Measurements from ENCODE around the gene RFC4. TPM values are rescaled to one million over a fixed set of nuclear protein-coding genes. Genes with fewer than 3 reads are reported as not detected.

Gene RFC4
- total and polyA plus RNA-seq, 9 of the 15 experiments (the other 6 are each of a cell fraction or from before 2014, with no cell fraction given): 105 to 227 (median 180) TPM

DNA sequence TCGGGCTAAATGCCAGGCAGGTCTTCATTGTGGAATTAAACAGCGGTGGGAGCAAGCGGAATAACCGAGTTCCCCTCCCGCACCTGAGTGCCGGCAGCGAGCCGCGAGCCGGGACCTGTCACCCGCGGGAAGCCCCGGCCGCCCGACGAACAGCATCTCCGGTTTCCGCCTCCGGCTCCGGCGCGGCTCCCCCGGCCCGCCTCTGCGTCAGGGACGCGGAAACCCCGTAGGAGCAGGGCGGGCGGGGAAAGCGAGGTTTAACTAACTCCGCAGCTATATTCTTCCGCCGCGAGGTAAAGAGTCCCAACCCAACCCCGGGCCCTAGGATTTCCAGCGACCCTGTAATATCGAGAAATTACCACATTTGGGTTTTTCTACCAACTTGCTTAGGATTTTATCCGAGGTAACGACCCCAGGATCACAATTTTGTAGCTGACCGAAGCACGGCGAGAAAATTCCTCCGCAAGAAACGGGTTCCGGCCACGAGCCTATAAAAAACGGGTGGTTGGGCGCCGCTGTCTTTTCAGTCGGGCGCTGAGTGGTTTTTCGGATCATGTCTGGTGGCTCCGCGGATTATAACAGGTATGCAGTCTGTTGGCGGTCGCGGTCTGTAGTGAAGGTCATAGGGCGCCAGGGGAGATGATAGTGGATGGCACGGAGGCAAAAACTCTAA lies 23.1 kb downstream of the RFC4 start, which contains the start of gene EIF4A2 (continued):
- TF ChIP-seq CLOCK (CRISPR knock-in tag; IDR thresholded peaks at IDR 0.05; ENCODE audit: borderline replicate concordance) (no peak), ZNF696 (CRISPR knock-in tag; conservative IDR thresholded peaks at IDR 0.05) (no peak), RERE (CRISPR knock-in tag; IDR thresholded peaks at IDR 0.05; ENCODE audit: borderline replicate concordance) (no peak), TCF7 (IDR thresholded peaks at IDR 0.05; ENCODE audit: borderline replicate concordance) (peak; percentile 5; the same call in 1 of the 2 replicates), HDAC3 (IDR thresholded peaks at IDR 0.05; ENCODE audit: borderline replicate concordance, partially characterized antibody) (peak; percentile 90), ETV1 (tag; conservative IDR thresholded peaks at IDR 0.05; ENCODE audit: low read depth) (peak; percentile 85), JUND (IDR thresholded peaks at IDR 0.05; ENCODE audit: borderline replicate concordance, low read depth, low read length) (peak; percentile 52), JUND (tag; IDR thresholded peaks at IDR 0.05; ENCODE audit: borderline replicate concordance, low read depth, low read length) (peak; percentile 26; the same call in 1 of the 3 replicates), RAD21 (CRISPR knock-in tag; conservative IDR thresholded peaks at IDR 0.05 in 1 of 2, IDR thresholded peaks at IDR 0.05 in 1 of 2) (no peak), ZNF551 (CRISPR knock-in tag; IDR thresholded peaks at IDR 0.05) (no peak), ZFX (CRISPR knock-in tag; IDR thresholded peaks at IDR 0.05) (no peak; the same call in 1 of the 2 replicates), ZNF224 (CRISPR knock-in tag; IDR thresholded peaks at IDR 0.05) (no peak), CAMTA2 (CRISPR knock-in tag; conservative IDR thresholded peaks at IDR 0.05) (no peak), ARNT (IDR thresholded peaks at IDR 0.05) (peak; percentile 90 to 97), FUS (optimal IDR thresholded peaks at IDR 0.05; ENCODE audit: low read depth, low read length) (no peak), BRD4 (IDR thresholded peaks at IDR 0.05) (peak; percentile 93), ZNF57 (CRISPR knock-in tag; IDR thresholded peaks at IDR 0.05) (no peak)
- TF ChIP-seq, protein P1, sequence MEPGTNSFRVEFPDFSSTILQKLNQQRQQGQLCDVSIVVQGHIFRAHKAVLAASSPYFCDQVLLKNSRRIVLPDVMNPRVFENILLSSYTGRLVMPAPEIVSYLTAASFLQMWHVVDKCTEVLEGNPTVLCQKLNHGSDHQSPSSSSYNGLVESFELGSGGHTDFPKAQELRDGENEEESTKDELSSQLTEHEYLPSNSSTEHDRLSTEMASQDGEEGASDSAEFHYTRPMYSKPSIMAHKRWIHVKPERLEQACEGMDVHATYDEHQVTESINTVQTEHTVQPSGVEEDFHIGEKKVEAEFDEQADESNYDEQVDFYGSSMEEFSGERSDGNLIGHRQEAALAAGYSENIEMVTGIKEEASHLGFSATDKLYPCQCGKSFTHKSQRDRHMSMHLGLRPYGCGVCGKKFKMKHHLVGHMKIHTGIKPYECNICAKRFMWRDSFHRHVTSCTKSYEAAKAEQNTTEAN (CRISPR knock-in tag; IDR thresholded peaks at IDR 0.05): no peak

Measured in K562 (cell line).